Panc1 (cell line): ENCODE data around the gene CDC16. TPM values are rescaled to one million over a fixed set of nuclear protein-coding genes. Genes with fewer than 3 reads are reported as not detected.

Source experiments
- ATAC-seq: fragments of 200-7000 bp; cut with Tn5 transposase; 2 replicates; pipeline ENCODE4 v1.9.1; 2020; ENCODE audit warnings: mild to moderate bottlenecking, moderate library complexity
- BruUV-seq: library from RNA; stranded (reverse); fragments of 400-500 nt; replicated peaks from 2 replicates; lab custom pipeline; 2021; lab: Mats Ljungman, UMichigan
- CTCF ChIA-PET: fragments of 300-600 bp; sonication (Branson Sonifier 250); formaldehyde crosslinking; loops from one replicate; lab custom pipeline; 2022; ENCODE audit warnings: antibody characterized with exemption; lab: Charles Lee
- POLR2A ChIA-PET: fragments of 300-600 bp; sonication (Branson Sonifier 250); formaldehyde crosslinking; loops from one replicate; lab custom pipeline; 2022; ENCODE audit warnings: antibody characterized with exemption; lab: Charles Lee
- DNase-seq: peaks from one replicate; pipeline ENCODE4 v3.0.0-alpha.2; 2010; ENCODE audit warnings: low read depth, low spot score
- H3K27ac ChIP-seq: 2 replicates; pipeline ENCODE4 v1.5.1; 2011; ENCODE audit warnings: mild to moderate bottlenecking, low read length, inconsistent platforms
- H3K27me3 ChIP-seq: fragments of 200-500 bp; sonication (Bioruptor generic); 2 replicates; pipeline ENCODE4 v1.6.0; 2014; ENCODE audit warnings: low read length, inconsistent platforms; ENCODE audit not compliant: control insufficient read depth, insufficient read depth
- H3K36me3 ChIP-seq: fragments of 200-500 bp; sonication (Bioruptor generic); 2 replicates; pipeline ENCODE4 v1.5.1; 2014; ENCODE audit warnings: inconsistent platforms, mild to moderate bottlenecking, low read length, moderate library complexity; ENCODE audit not compliant: control insufficient read depth, insufficient read depth
- H3K4me1 ChIP-seq: 2 replicates; pipeline ENCODE4 v1.5.1; 2011; ENCODE audit warnings: inconsistent platforms, mild to moderate bottlenecking, low read length, moderate library complexity; ENCODE audit not compliant: control insufficient read depth, insufficient read depth
- H3K4me3 ChIP-seq, 2 experiments: 2 replicates each; pipeline ENCODE4 v1.5.1; 2011 to 2012; ENCODE audit warnings: low read depth in 2 of 2, low read length in 2 of 2, mild to moderate bottlenecking in 2 of 2, inconsistent platforms in 1 of 2, moderate library complexity in 1 of 2
- H3K9me3 ChIP-seq: fragments of 200-500 bp; sonication (Bioruptor generic); 2 replicates; pipeline ENCODE4 v1.5.1; 2014; ENCODE audit warnings: low read depth, mild to moderate bottlenecking, inconsistent platforms, low read length, moderate library complexity; ENCODE audit not compliant: control insufficient read depth, insufficient read depth
- CTCF ChIP-seq: fragments of 450-650 bp; IDR thresholded peaks from 2 replicates; pipeline ENCODE4 v1.5.1; 2017; ENCODE audit warnings: mild to moderate bottlenecking
- POLR2AphosphoS5 ChIP-seq: IDR thresholded peaks from 2 replicates; pipeline ENCODE4 v1.6.1; 2012; ENCODE audit warnings: mild to moderate bottlenecking, low read depth, low read length, moderate library complexity
- SIN3A ChIP-seq: IDR thresholded peaks from 2 replicates; pipeline ENCODE4 v1.6.1; 2012; ENCODE audit warnings: low read depth, mild to moderate bottlenecking, low read length, moderate library complexity, borderline replicate concordance; ENCODE audit not compliant: insufficient read depth
- TCF7L2 ChIP-seq: IDR thresholded peaks from 2 replicates; pipeline ENCODE4 v1.6.1; 2011; ENCODE audit warnings: mild to moderate bottlenecking, low read depth, low read length, inconsistent platforms
- in situ Hi-C: cut with HindIII; loops from 2 replicates; pipeline ENCODE4 v1.10.0; 2016; ENCODE audit warnings: low sequenced_read_pairs, low pct_unique_long_range_greater_than_20kb
- intact Hi-C: fragments of 100-400 bp; cut with micrococcal nuclease; formaldehyde crosslinking; loops from one replicate; pipeline ENCODE4 v1.10.0; 2022; ENCODE audit not compliant: unreplicated experiment
- total RNA-seq: library from RNA; stranded (reverse); gene quantifications from one replicate; pipeline ENCODE4 v1.2.1, GENCODE V29; 2021; ENCODE audit not compliant: unreplicated experiment
- TF ChIP-seq, protein P1 (sequence below), 2 experiments: IDR thresholded peaks; 2 replicates each; pipeline ENCODE4 v1.6.1; 2011 to 2012; ENCODE audit warnings: low read depth in 2 of 2, control low read depth in 1 of 2, low read length in 1 of 2, mild to moderate bottlenecking in 1 of 2, moderate library complexity in 1 of 2; ENCODE audit not compliant: insufficient read depth in 1 of 2

CDC16 gene
- total RNA-seq, 1 experiment from 2014 or later = 51.8 TPM

- 0 out of 2 replicates have a peak, but pooled peaks have one; percentile 4 for TF ChIP-seq TCF7L2
- TF ChIP-seq POLR2AphosphoS5 = no peak
- ChIA-PET POLR2A (interaction anchor here (0.6 kb wide), 1 partner anchor 34 kb away, joined by 3 read pairs; no protein-coding TSS in a partner anchor), CTCF (no interaction called here)
- in situ Hi-C loops = no loop called here
- Histone ChIP-seq H3K27me3 (no peaks in the 10 kb centered on the region), H3K4me1 (peaks cover 16% of the 10 kb centered on the region), H3K9me3 (no peaks in the 10 kb centered on the region), H3K36me3 (peaks cover 3% of the 10 kb centered on the region; the same call in 1 of the 2 replicates), H3K27ac (peak overlapping the region; percentile 93), H3K4me3 (peak overlapping the region; percentile 81 to 85)
- no peak for DNase-seq
- peak; percentile 81 for ATAC-seq
- no TSS peak for BruUV-seq
- intact Hi-C loops = no loop called here
Observed at GRCh38 chr13:114282041-114282670, 47.5 kb downstream of the CDC16 start.

GRCh38 chr13:114283576-114283975, 48.9 kb downstream of the CDC16 start:
- no peaks in the 10 kb centered on the region for H3K27me3 ChIP-seq
- no peaks in the 10 kb centered on the region for H3K9me3 ChIP-seq
- CTCF ChIA-PET = no interaction called here
- peaks cover 16% of the 10 kb centered on the region for H3K4me1 ChIP-seq
- no peak overlapping the region for H3K4me3 ChIP-seq
- H3K36me3 ChIP-seq = peaks cover 3% of the 10 kb centered on the region; the same call in 1 of the 2 replicates
- no peak for DNase-seq
- TF ChIP-seq, protein P1, sequence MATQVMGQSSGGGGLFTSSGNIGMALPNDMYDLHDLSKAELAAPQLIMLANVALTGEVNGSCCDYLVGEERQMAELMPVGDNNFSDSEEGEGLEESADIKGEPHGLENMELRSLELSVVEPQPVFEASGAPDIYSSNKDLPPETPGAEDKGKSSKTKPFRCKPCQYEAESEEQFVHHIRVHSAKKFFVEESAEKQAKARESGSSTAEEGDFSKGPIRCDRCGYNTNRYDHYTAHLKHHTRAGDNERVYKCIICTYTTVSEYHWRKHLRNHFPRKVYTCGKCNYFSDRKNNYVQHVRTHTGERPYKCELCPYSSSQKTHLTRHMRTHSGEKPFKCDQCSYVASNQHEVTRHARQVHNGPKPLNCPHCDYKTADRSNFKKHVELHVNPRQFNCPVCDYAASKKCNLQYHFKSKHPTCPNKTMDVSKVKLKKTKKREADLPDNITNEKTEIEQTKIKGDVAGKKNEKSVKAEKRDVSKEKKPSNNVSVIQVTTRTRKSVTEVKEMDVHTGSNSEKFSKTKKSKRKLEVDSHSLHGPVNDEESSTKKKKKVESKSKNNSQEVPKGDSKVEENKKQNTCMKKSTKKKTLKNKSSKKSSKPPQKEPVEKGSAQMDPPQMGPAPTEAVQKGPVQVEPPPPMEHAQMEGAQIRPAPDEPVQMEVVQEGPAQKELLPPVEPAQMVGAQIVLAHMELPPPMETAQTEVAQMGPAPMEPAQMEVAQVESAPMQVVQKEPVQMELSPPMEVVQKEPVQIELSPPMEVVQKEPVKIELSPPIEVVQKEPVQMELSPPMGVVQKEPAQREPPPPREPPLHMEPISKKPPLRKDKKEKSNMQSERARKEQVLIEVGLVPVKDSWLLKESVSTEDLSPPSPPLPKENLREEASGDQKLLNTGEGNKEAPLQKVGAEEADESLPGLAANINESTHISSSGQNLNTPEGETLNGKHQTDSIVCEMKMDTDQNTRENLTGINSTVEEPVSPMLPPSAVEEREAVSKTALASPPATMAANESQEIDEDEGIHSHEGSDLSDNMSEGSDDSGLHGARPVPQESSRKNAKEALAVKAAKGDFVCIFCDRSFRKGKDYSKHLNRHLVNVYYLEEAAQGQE (IDR thresholded peaks at IDR 0.05; ENCODE audit: insufficient read depth in 1 of 2, low read depth in 2 of 2, low read length in 1 of 2) = no peak
- TF ChIP-seq TCF7L2 = no peak
- TF ChIP-seq SIN3A = no peak
- TF ChIP-seq CTCF = no peak
- no peak for TF ChIP-seq POLR2AphosphoS5
- POLR2A ChIA-PET = no interaction called here
- in situ Hi-C loops (no loop called here), intact Hi-C loops (no loop called here)
- peak overlapping the region; percentile 34; the same call in 1 of the 2 replicates for H3K27ac ChIP-seq
- BruUV-seq = TSS peak; percentile 64
- ATAC-seq = no peak

DNA sequence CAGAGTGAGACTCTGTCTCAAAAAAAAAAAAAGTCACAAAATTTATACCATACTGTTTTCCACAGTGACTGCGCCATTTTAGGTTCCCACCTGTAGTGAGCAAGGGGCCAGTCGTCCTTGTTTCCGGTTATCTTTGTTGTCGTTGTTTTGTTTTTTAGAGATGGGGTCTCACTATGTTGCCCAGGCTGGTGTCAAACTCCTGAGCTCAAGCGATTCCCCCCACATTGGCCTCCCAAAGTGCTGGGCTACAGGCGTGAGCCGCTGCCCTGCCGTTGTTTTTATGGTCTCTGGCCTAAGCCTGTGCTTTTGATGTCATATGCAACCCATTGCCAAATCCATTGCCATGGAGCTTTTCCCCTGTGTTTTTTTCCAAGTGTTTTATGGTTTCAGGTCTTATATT, 50.0 kb downstream of the CDC16 start:
- Histone ChIP-seq H3K9me3 (no peaks in the 10 kb centered on the region), H3K27me3 (no peaks in the 10 kb centered on the region), H3K4me1 (peaks cover 15% of the 10 kb centered on the region), H3K27ac (no peak overlapping the region), H3K4me3 (no peak overlapping the region), H3K36me3 (peaks cover 3% of the 10 kb centered on the region; the same call in 1 of the 2 replicates)
- POLR2A ChIA-PET = no interaction called here
- BruUV-seq = no TSS peak
- CTCF ChIA-PET = no interaction called here
- DNase-seq = no peak
- in situ Hi-C loops (no loop called here), intact Hi-C loops (no loop called here)
- no peak for TF ChIP-seq TCF7L2
- TF ChIP-seq, protein P1 (IDR thresholded peaks at IDR 0.05; ENCODE audit: insufficient read depth in 1 of 2, low read depth in 2 of 2, low read length in 1 of 2) = no peak
- TF ChIP-seq POLR2AphosphoS5 = no peak
- no peak for ATAC-seq
